ENCODE measurements around the gene ERG.

The ERG gene

DNA sequence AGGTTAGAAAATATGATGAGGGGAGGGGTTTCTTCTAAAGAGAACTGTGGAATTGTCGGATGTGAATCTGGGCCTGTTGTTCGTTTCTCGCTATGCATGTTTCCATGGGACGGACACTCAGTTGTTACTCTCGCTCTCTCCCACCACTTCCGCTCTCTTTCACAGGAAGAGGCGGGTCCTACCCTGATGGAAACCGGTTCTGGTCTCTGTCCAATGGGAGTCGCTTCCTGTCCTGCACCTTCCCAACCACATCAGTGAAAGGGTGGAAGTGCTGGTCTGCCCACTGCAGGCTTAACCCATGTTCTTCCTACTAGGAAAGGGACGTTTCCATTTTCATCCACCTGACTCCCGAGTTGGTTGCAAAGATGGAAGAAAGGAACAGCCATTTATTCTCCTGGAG, 122.0 kb downstream of the ERG start:
- TF ChIP-seq, protein P1, sequence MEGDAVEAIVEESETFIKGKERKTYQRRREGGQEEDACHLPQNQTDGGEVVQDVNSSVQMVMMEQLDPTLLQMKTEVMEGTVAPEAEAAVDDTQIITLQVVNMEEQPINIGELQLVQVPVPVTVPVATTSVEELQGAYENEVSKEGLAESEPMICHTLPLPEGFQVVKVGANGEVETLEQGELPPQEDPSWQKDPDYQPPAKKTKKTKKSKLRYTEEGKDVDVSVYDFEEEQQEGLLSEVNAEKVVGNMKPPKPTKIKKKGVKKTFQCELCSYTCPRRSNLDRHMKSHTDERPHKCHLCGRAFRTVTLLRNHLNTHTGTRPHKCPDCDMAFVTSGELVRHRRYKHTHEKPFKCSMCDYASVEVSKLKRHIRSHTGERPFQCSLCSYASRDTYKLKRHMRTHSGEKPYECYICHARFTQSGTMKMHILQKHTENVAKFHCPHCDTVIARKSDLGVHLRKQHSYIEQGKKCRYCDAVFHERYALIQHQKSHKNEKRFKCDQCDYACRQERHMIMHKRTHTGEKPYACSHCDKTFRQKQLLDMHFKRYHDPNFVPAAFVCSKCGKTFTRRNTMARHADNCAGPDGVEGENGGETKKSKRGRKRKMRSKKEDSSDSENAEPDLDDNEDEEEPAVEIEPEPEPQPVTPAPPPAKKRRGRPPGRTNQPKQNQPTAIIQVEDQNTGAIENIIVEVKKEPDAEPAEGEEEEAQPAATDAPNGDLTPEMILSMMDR (IDR thresholded peaks at IDR 0.05; ENCODE audit: insufficient read depth, low read length, poor library complexity, severe bottlenecking): no peak
- no peaks in the 10 kb centered on the region for H3K27me3 ChIP-seq (replicated peaks; ENCODE audit: control insufficient read depth, insufficient read depth, low read length)
- no peak for DNase-seq (ENCODE audit: extremely low read depth, insufficient read length)
- H3K36me3 ChIP-seq (ENCODE audit: control insufficient read depth, insufficient read depth, low read length): no peaks in the 10 kb centered on the region
- H3K4me3 ChIP-seq (replicated peaks; ENCODE audit: low read depth, low read length): no peak overlapping the region

DNA sequence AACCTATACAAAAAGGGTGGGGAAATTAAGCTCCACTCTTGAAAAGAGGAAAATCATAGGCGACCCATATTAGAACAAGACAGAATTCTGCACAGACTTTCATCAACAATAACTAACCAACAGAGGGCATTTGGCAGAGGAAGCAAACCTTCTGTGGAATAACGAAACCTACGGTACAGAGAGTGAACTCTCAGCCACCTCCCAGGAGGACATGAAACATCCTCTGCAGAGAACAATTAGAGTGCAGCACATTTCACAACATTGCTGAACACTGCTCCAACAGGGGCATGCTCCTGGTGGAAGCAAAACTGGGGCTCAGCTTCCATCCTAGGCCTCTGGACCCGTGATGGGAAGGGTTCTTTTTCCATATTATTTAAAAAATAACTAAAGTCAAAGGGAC, 130.6 kb downstream of the ERG start:
- H3K4me3 ChIP-seq (replicated peaks; ENCODE audit: low read depth, low read length): no peak overlapping the region
- H3K27me3 ChIP-seq (replicated peaks; ENCODE audit: control insufficient read depth, insufficient read depth, low read length): no peaks in the 10 kb centered on the region; the same call in 1 of the 2 replicates
- DNase-seq (ENCODE audit: extremely low read depth, insufficient read length): no peak
- no peaks in the 10 kb centered on the region for H3K36me3 ChIP-seq (ENCODE audit: control insufficient read depth, insufficient read depth, low read length)
- TF ChIP-seq, protein P1 (IDR thresholded peaks at IDR 0.05; ENCODE audit: insufficient read depth, low read length, poor library complexity, severe bottlenecking): no peak

DNA sequence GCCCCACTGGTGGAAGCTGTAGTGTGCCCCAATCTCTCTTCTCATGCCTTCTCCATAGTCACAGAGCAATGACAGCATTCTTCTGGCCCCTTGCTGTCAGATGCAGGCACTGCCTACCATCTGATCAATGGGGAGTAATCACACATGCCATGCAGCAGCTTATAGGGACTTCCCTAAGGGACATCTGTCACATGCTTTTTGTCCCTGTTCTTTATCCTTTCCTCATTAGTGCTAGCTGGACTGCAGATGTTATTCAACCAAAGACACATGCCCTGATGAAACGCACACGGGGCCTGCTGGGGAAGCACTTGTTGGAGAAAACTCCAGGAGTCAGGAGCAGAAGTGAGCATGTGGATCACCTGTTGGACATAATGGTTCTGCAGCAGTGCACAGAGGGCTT, 132.8 kb downstream of the ERG start:
- Histone ChIP-seq H3K36me3 (ENCODE audit: control insufficient read depth, insufficient read depth, low read length) (no peaks in the 10 kb centered on the region), H3K27me3 (replicated peaks; ENCODE audit: control insufficient read depth, insufficient read depth, low read length) (no peaks in the 10 kb centered on the region; the same call in 1 of the 2 replicates), H3K4me3 (replicated peaks; ENCODE audit: low read depth, low read length) (no peak overlapping the region)
- TF ChIP-seq, protein P1 (IDR thresholded peaks at IDR 0.05; ENCODE audit: insufficient read depth, low read length, poor library complexity, severe bottlenecking): no peak
- no peak for DNase-seq (ENCODE audit: extremely low read depth, insufficient read length)

DNA sequence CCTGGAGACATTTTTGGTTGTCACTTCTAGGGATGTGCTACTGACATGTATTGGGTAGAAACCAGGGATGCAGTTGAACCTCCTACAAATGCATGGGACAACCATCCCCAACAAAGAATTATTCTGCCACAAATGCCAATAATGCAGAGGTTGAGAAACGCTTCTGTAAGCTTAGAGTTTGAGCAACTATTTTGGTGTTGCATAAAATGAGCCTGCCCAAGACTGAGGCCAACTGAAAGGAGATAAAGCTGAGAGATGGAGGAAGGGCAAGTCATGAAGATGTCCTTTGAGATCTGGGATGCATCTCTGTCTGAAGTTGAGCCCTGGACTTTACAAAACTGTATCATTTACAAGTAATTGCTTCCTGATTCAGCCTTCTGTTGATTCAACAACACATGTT, 134.6 kb downstream of the ERG start:
- no peak overlapping the region for H3K4me3 ChIP-seq (replicated peaks; ENCODE audit: low read depth, low read length)
- no peaks in the 10 kb centered on the region; the same call in 1 of the 2 replicates for H3K27me3 ChIP-seq (replicated peaks; ENCODE audit: control insufficient read depth, insufficient read depth, low read length)
- no peaks in the 10 kb centered on the region for H3K36me3 ChIP-seq (ENCODE audit: control insufficient read depth, insufficient read depth, low read length)
- DNase-seq (ENCODE audit: extremely low read depth, insufficient read length): no peak
- TF ChIP-seq, protein P1 (IDR thresholded peaks at IDR 0.05; ENCODE audit: insufficient read depth, low read length, poor library complexity, severe bottlenecking): no peak

DNA sequence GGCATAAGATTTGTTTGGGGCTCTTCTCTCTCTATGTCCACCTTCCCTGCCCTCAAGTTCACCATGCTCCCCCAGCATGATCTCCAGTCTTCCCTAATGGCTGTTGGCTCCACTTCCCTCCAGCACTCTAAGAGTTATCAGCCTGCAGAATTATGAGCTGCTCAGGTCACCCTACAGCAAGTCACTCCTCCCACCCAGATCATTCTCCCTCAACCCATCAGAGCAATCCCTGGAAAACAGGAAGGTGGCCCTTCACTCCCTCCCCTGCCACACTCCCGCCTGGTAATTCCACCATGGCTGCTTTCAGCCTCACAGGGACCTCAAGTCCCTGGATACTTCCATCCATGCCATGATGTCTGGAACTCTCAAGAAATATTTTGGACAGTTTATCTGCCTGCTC, 137.0 kb downstream of the ERG start:
- H3K27me3 ChIP-seq (replicated peaks; ENCODE audit: control insufficient read depth, insufficient read depth, low read length): no peaks in the 10 kb centered on the region; the same call in 1 of the 2 replicates
- TF ChIP-seq, protein P1 (IDR thresholded peaks at IDR 0.05; ENCODE audit: insufficient read depth, low read length, poor library complexity, severe bottlenecking): no peak
- H3K4me3 ChIP-seq (replicated peaks; ENCODE audit: low read depth, low read length): no peak overlapping the region
- no peaks in the 10 kb centered on the region for H3K36me3 ChIP-seq (ENCODE audit: control insufficient read depth, insufficient read depth, low read length)
- DNase-seq (ENCODE audit: extremely low read depth, insufficient read length): no peak

DNA sequence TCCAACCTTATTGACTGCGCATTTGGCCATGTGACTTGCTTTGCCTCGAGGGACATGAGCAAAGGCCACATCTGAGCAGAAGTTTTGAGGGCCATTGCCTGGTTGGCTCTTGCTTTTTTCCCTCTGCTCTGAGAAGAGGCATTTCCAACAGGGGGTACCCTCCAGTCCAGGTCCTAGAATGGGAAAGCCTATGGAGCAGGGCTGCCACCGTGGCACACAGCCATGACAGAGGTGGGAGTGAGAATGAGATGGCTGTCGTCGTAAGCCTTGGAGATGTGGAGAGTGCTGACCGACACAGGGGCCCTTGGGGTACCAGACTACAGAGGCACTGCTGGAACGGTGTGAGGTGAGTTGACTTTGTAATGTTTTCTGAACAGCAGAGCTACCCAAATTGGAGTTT, 138.4 kb downstream of the ERG start:
- DNase-seq (ENCODE audit: extremely low read depth, insufficient read length): no peak
- no peaks in the 10 kb centered on the region for H3K36me3 ChIP-seq (ENCODE audit: control insufficient read depth, insufficient read depth, low read length)
- no peaks in the 10 kb centered on the region; the same call in 1 of the 2 replicates for H3K27me3 ChIP-seq (replicated peaks; ENCODE audit: control insufficient read depth, insufficient read depth, low read length)
- H3K4me3 ChIP-seq (replicated peaks; ENCODE audit: low read depth, low read length): no peak overlapping the region
- TF ChIP-seq, protein P1 (IDR thresholded peaks at IDR 0.05; ENCODE audit: insufficient read depth, low read length, poor library complexity, severe bottlenecking): no peak

Measured in GM06990 (cell line).